ENCODE measurements around the gene USP6. TPM values are rescaled to one million over a fixed set of nuclear protein-coding genes. Genes with fewer than 3 reads are reported as not detected.

Gene USP6
- total and polyA plus RNA-seq, 2 of the 13 experiments (the other 11 are each of a cell fraction or from before 2014, with no cell fraction given) = 0.04 TPM; not detected in 1

- TF ChIP-seq POGK (CRISPR knock-in tag; conservative IDR thresholded peaks at IDR 0.05) (no peak), RFX5 (IDR thresholded peaks at IDR 0.05; ENCODE audit: low read depth, low read length) (no peak), BHLHE40 (IDR thresholded peaks at IDR 0.05; ENCODE audit: low read length) (no peak), PTBP1 (IDR thresholded peaks at IDR 0.05; ENCODE audit: low read depth, low read length, poor library complexity, severe bottlenecking) (no peak), ZFP36L2 (CRISPR knock-in tag; IDR thresholded peaks at IDR 0.05) (no peak), HOMEZ (CRISPR knock-in tag; IDR thresholded peaks at IDR 0.05; ENCODE audit: low read depth) (no peak)
Measured at GRCh38 chr17:5210614-5211252, 94.9 kb downstream of the USP6 start (continued).

- Histone ChIP-seq H3K9ac (ENCODE audit: insufficient read depth, low read depth, low read length) (no peak overlapping the region), H3K27ac (ENCODE audit: extremely low read length, insufficient read depth, low read length) (no peak overlapping the region), H2AFZ (ENCODE audit: low read length) (no peak overlapping the region), H3K4me2 (ENCODE audit: low read depth, low read length) (no peak overlapping the region), H3K4me1 (ENCODE audit: insufficient read depth, low read length) (no peaks in the 10 kb centered on the region), H3K27me3 (ENCODE audit: control insufficient read depth in 1 of 2, insufficient read depth in 2 of 2, low read length in 2 of 2) (no peaks in the 10 kb centered on the region), H4K20me1 (ENCODE audit: insufficient read depth, low read length) (no peaks in the 10 kb centered on the region), H3K79me2 (ENCODE audit: insufficient read depth, low read length) (no peaks in the 10 kb centered on the region), H3K4me3 (replicated peaks in 1 of 3; ENCODE audit: insufficient read depth in 1 of 3, low read depth in 2 of 3, low read length in 3 of 3) (no peak overlapping the region), H3K36me3 (replicated peaks in 1 of 2; ENCODE audit: control insufficient read depth in 1 of 2, insufficient read depth in 2 of 2, low read length in 2 of 2) (no peaks in the 10 kb centered on the region), H3K9me3 (ENCODE audit: low read length) (no peaks in the 10 kb centered on the region)
- in situ Hi-C loops (cut with HindIII; ENCODE audit: extremely low pct_ligation_motif_present, low pct_unique_long_range_greater_than_20kb) (no loop called here), intact Hi-C loops (cut with micrococcal nuclease; ENCODE audit: unreplicated experiment) (no loop called here)
- 77% methylated on average over 7 of the region's 7 CpGs for WGBS (ENCODE audit: low lambda C conversion rate)
- ATAC-seq (no peak), FAIRE-seq (no peak), DNase-seq (ENCODE audit: low spot score) (no peak)
- no TSS peak for BruUV-seq (replicated peaks)
- ChIA-PET CTCF (ENCODE audit: low intra/inter-chr PET ratio, low total read pairs) (no interaction called here), POLR2A (no interaction called here)
- no peak for TF ChIP-seq JUNB (CRISPR knock-in tag; IDR thresholded peaks at IDR 0.05; ENCODE audit: borderline replicate concordance)
- TF ChIP-seq ZNF841 (CRISPR knock-in tag; IDR thresholded peaks at IDR 0.05; ENCODE audit: borderline replicate concordance) = no peak
- TF ChIP-seq IKZF4 (CRISPR knock-in tag; IDR thresholded peaks at IDR 0.05; ENCODE audit: borderline replicate concordance, low read depth, not compliant biosample characterization) = no peak
- no peak for TF ChIP-seq ZNF672 (CRISPR knock-in tag; IDR thresholded peaks at IDR 0.05)
- TF ChIP-seq ARID4A (CRISPR knock-in tag; IDR thresholded peaks at IDR 0.05; ENCODE audit: borderline replicate concordance) = no peak
Measured at GRCh38 chr17:5211458-5211857, 95.6 kb downstream of the USP6 start.

Measured in HepG2 (cell line).